ENCODE results near the gene ARL8B.

DNA sequence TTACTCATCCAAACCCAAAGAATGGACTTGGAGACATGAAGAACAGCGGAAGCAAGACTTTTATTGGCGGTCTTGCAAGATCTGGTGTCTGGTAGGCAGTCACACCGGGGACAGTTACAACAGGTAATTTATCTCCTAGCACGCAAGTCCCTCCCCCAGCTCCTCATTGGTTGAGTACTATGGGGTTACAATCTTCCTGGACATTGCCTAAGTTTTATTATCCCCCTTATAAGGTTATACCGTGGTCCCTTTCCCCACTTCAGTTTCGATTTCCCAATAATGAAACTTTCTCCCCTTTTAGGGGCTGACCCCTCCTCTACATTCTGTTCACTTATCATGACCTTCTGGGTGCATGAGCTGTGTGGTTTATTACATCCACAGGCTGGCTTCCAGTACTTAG lies 18.7 kb downstream of the ARL8B start:
- TF ChIP-seq POLR2A (IDR thresholded peaks at IDR 0.05): no peak
- TF ChIP-seq, protein P1, sequence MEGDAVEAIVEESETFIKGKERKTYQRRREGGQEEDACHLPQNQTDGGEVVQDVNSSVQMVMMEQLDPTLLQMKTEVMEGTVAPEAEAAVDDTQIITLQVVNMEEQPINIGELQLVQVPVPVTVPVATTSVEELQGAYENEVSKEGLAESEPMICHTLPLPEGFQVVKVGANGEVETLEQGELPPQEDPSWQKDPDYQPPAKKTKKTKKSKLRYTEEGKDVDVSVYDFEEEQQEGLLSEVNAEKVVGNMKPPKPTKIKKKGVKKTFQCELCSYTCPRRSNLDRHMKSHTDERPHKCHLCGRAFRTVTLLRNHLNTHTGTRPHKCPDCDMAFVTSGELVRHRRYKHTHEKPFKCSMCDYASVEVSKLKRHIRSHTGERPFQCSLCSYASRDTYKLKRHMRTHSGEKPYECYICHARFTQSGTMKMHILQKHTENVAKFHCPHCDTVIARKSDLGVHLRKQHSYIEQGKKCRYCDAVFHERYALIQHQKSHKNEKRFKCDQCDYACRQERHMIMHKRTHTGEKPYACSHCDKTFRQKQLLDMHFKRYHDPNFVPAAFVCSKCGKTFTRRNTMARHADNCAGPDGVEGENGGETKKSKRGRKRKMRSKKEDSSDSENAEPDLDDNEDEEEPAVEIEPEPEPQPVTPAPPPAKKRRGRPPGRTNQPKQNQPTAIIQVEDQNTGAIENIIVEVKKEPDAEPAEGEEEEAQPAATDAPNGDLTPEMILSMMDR (IDR thresholded peaks at IDR 0.05): no peak
